Measurements from ENCODE around the gene ZRANB3.

The ZRANB3 gene

DNA sequence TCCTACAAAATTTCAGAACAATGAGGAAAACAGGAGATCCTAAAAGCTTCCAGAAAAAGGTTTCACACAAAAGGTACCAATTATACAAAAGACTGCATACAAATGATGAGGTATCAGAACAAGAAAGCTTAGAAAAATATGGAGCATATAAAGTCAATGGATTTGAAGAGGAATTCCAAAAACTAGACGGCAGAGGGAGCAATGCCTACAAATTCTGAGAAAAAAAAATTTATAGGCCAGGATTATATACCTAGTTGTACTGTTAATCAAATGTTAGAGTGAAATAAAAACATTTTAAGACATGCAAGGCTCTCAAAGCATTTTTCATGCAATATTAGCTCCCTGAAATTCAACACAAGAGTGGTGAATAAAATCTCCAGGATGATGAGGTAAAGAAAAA is 106.2 kb downstream of the ZRANB3 start:
- TF ChIP-seq GATA2 (IDR thresholded peaks at IDR 0.05; ENCODE audit: low read depth, low read length) (no peak), GATA3 (IDR thresholded peaks at IDR 0.05; ENCODE audit: low read depth, low read length) (no peak)

DNA sequence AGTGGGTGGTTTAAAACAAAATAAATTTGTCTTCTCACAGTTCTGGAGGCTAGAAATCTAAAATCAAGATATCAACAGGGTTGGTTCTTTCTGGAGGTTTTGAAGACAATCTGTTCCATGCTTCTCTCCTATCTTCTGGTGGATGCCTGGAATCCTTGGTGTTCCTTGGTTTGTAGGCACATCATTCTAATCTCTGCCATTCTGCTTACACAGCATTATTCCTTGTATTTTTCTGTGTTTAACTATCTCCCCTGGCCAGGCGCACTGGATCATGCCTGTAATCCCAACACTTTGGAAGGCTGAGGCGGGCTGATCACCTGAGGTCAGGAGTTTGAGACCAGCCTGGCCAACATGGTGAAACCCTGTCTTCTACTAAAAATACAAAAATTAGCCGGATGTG is 108.1 kb downstream of the ZRANB3 start:
- no peak for TF ChIP-seq GATA2 (IDR thresholded peaks at IDR 0.05; ENCODE audit: low read depth, low read length)
- no peak for TF ChIP-seq GATA3 (IDR thresholded peaks at IDR 0.05; ENCODE audit: low read depth, low read length)

DNA sequence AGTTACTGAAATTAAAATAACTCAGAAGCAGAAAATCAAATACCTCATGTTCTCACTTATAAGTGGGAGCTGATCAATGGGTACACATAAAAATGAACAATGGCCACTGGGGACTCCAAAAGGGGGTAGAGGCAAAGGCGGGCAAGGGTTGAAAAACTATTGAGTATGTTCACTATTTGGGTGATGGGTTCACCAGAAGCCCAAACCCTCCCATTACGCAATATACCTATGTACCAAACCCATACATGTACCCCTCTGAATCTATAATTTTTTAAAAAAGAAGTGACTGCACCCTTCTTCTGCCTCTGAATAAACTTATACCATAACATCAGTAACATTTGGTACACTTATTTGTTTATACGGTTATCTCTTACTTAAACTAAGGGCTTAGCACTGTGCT is 119.4 kb downstream of the ZRANB3 start:
- TF ChIP-seq GATA3 (IDR thresholded peaks at IDR 0.05; ENCODE audit: low read depth, low read length) (no peak), GATA2 (IDR thresholded peaks at IDR 0.05; ENCODE audit: low read depth, low read length) (no peak)

DNA sequence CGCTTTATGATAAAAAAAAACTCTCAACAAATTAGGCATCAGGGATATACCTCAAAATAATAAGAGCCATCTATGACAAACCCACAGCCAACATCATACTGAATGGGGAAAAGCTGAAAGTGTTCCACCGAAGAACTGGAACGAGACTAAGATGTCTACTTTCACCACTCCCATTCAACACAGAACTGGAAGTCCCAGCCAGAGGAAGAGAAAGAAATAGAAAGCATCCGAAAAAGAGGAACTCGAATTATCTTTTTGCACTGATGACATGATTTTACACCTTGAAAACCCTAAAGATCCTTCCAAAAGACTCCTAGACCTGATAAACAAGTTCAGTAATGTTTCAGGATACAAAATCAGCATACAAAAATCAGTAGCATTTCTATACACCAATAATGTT is 121.6 kb downstream of the ZRANB3 start:
- TF ChIP-seq GATA2 (IDR thresholded peaks at IDR 0.05; ENCODE audit: low read depth, low read length) (no peak), GATA3 (IDR thresholded peaks at IDR 0.05; ENCODE audit: low read depth, low read length) (no peak)

DNA sequence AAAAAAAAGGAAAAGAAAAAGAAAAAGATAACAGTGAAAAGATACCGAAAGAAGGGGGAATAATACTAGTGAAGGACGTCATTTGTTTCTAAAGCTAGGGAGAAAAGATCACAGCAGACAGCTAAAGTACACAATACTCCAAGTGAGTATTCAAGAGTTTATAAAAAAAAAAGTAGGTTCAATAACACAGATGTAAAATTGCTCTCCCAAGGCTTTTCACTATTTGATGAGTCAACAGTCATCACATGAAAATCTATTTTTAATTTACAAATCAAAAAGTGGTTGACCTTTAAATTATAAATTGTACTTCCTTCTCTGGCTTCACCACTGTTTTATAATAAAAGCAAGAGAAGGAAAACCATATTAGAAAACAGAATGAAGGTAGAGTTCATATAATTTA is 144.0 kb downstream of the ZRANB3 start:
- TF ChIP-seq GATA3 (IDR thresholded peaks at IDR 0.05; ENCODE audit: low read depth, low read length) (no peak), GATA2 (IDR thresholded peaks at IDR 0.05; ENCODE audit: low read depth, low read length) (no peak)

DNA sequence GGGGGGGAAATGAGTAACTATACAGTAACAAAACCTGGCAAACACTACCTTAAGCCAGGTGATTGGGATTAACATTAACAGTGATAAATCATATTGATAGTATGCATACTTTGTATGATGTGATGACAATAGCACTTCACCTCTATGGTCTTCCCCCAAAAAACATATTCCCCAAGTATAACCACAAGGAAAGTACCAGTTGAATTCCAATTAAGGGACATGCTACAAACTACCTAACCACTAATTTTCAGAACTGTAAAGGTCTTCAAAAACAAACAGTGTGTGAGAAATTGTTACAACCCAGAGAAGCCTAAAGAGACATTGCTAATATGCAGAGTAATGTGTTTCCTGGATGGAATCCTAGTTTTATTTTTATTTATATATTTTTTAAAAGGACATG is 152.4 kb downstream of the ZRANB3 start:
- no peak for TF ChIP-seq GATA3 (IDR thresholded peaks at IDR 0.05; ENCODE audit: low read depth, low read length)
- TF ChIP-seq GATA2 (IDR thresholded peaks at IDR 0.05; ENCODE audit: low read depth, low read length) = no peak

DNA sequence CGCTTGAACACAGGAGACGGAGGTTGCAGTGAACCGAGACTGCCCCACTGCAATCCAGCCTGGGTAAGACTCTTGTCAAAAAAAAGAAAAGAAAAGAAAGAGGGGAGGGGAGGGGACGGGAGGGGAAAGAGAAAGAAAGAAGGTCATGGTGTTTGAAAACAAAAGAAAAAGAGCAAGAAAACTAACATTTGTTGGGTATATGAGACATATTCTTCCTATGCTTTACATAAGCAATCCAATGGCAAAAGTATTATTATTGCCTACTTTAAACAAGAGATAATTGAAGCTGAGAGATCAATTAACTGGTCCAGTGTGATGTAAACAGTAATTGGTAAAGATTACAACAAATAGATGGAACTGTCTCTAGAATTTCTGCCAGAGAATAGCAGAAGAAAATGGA is 157.3 kb downstream of the ZRANB3 start:
- no peak for TF ChIP-seq GATA3 (IDR thresholded peaks at IDR 0.05; ENCODE audit: low read depth, low read length)
- TF ChIP-seq GATA2 (IDR thresholded peaks at IDR 0.05; ENCODE audit: low read depth, low read length) = no peak

DNA sequence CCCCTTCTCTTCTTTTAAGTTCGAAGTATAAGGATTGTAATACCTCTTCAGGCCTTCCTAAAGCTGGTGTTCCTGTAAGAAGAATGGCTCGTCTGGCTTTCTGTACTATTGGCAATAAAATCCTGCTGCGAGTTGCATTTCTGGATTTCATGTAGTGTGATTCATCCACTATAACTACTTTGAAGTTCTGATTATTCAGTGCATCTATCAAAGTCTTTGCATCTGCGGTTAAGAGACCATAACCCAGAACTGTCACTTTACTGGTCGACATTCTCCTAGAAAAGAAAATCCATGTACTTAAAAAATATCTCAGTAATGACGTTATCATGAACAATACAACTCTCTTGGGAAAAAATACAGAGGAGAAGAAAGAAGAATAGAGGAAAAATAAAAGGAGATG is 181.1 kb downstream of the ZRANB3 start:
- TF ChIP-seq GATA3 (IDR thresholded peaks at IDR 0.05; ENCODE audit: low read depth, low read length) (no peak), GATA2 (IDR thresholded peaks at IDR 0.05; ENCODE audit: low read depth, low read length) (no peak)

- TF ChIP-seq GATA2 (IDR thresholded peaks at IDR 0.05; ENCODE audit: low read depth, low read length) = no peak; the same call in 1 of the 2 replicates
- no peak for TF ChIP-seq GATA3 (IDR thresholded peaks at IDR 0.05; ENCODE audit: low read depth, low read length)
These were observed 193.9 kb downstream of the ZRANB3 start for GRCh38 chr2:135337071-135337470.

DNA sequence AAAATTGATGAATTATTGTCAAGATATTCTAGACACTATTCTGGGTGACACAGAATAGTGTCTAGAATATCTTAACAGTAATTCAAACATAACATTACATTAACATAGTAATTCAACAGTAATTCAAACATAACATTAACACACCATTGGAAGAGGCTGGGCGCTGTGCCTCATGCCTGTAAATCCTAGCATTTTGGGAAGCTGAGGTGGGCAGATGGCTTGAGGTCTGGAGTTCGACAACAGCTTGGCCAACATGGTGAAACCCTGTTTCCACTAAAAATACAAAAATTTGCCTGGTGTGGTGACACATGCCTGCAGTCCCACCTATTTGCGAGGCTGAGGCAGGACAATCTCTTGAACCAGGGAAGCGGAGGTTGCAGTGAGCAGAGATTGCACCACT is 195.8 kb downstream of the ZRANB3 start:
- no peak for TF ChIP-seq GATA2 (IDR thresholded peaks at IDR 0.05; ENCODE audit: low read depth, low read length)
- TF ChIP-seq GATA3 (IDR thresholded peaks at IDR 0.05; ENCODE audit: low read depth, low read length) = no peak

DNA sequence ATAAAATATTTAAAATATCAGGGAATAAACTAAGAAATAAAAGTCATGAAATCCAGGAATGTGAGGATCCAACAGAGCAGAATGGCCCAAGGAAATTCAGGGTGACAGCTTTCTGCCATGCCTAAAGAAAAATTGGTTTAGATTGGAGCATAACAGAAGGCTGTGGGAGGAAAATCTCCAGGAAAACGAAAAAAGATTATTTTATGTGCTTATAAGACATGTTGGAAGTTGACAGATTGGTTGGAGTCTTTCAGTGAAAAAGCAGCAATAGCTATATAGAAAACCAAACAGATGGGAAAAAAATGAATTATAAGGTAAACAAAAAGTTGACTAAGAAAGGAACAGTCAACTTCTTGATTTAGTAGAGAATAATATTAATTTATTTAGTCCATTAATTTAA is 203.9 kb downstream of the ZRANB3 start:
- no peak for TF ChIP-seq GATA3 (IDR thresholded peaks at IDR 0.05; ENCODE audit: low read depth, low read length)
- no peak for TF ChIP-seq GATA2 (IDR thresholded peaks at IDR 0.05; ENCODE audit: low read depth, low read length)

DNA sequence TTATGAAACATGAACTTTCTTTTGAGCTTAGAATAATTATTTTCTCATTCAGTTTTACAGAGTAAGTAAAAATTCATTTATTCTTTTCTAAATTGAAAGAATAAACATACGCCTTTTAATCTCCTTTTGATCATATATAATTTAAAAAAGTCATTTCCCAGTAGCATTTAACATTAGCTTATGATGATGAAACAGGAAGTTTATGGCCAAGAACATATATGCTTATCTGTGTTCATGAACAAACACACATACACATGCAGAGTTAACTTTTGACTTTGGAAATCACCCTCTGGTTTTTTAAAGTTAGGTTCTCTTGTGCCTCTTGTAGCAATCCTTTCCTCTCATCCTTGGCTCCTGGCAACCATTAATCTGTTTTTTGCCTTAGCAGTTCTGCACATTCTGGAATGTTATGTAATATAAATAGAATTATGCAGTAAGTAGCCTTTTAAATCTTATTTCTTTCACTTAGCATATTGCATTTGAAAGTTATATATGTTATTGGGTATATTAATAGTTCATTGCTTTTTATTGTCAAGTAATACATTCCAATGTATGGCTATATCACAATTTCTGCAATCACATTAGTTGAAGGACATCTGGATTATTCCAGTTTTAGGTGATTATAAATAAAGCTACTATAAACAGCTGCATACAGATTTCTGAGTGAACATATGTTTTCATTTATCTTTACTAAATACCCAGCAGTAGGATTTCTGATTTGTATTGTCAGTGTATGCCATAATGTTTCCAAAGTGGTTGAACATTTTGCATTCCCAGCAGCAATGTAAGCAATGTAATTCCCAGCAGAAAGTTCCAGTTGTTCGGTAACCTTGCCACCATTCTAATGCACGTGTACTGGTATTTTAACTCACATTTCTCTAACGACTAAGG is 210.3 kb downstream of the ZRANB3 start:
- TF ChIP-seq GATA2 (IDR thresholded peaks at IDR 0.05; ENCODE audit: low read depth, low read length) (no peak), GATA3 (IDR thresholded peaks at IDR 0.05; ENCODE audit: low read depth, low read length) (no peak)

- TF ChIP-seq GATA3 (IDR thresholded peaks at IDR 0.05; ENCODE audit: low read depth, low read length) (no peak), GATA2 (IDR thresholded peaks at IDR 0.05; ENCODE audit: low read depth, low read length) (no peak)
These were observed 212.2 kb downstream of the ZRANB3 start for GRCh38 chr2:135318808-135319207.

DNA sequence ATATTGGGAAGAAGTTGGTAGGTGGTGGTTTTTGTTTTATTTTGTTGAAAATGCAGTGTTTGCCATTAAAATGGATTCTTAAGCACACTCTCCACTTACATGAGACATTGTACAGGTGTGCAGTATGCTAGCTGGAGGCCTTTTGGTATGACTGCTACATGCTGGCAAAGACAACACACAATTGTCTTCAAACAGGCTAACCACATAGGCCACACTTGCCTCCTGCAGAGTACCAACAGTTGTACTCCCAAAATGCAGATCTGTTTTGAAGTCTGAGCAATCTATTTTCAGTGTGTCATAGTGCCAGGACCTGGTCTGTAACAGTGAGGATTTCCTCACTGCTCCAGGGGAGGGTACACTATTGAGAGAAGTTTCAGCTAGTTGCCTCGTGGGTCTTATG is 213.6 kb downstream of the ZRANB3 start:
- TF ChIP-seq GATA3 (IDR thresholded peaks at IDR 0.05; ENCODE audit: low read depth, low read length) = no peak
- no peak for TF ChIP-seq GATA2 (IDR thresholded peaks at IDR 0.05; ENCODE audit: low read depth, low read length)

GRCh38 chr2:135311962-135312361 is 219.1 kb downstream of the ZRANB3 start:
- TF ChIP-seq GATA2 (IDR thresholded peaks at IDR 0.05; ENCODE audit: low read depth, low read length) (no peak), GATA3 (IDR thresholded peaks at IDR 0.05; ENCODE audit: low read depth, low read length) (no peak)

Data from SH-SY5Y (cell line).